ENCODE results near the gene AK3. TPM values are rescaled to one million over a fixed set of nuclear protein-coding genes. Genes with fewer than 3 reads are reported as not detected.

Gene AK3
- total and polyA plus RNA-seq, 10 of the 15 experiments (the other 5 are each of a cell fraction or from before 2014, with no cell fraction given) = 14.2 to 86.6 (median 43.9) TPM

DNA sequence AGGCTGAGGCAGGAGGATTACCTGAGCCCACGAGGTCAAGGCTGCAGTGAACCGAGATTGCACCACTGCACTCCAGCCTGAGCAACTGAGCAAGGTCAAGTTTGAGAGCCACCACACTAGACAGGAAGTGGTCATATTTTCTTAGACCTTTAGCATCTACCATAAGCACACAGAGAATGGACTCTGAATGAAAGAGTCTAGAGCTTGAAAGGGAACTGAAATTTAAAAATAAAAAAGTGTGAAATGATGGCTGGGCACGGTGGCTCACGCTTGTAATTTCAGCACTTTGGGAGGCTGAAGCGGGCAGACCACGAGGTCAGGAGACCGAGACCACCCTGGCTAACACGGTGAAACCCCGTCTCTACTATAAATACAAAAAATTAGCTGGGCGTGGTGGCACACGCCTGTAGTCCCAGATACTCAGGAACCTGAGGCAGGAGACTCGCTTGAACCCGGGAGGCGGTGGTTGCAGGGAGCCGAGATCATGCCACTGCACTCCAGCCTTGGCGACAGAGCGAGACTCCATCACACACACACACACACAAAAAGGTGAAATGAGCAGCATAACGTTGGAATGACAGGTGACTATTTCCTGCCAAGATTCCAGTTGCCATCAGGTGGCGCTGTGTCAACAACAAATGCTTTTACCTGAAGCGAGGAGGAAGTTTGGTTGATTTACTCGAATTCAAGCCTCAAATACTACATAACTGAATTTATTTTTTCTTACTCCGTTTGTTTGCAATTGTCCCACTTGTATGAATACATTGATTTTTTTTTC, 21.3 kb upstream of the AK3 start (continued):
- TF ChIP-seq RAD21 (IDR thresholded peaks at IDR 0.05; ENCODE audit: insufficient read depth, low read depth, low read length) (peak; percentile 96), DPF2 (IDR thresholded peaks at IDR 0.05) (peak; percentile 80), MEF2A (IDR thresholded peaks at IDR 0.05; ENCODE audit: insufficient read depth, low read depth, low read length) (0 out of 2 replicates have a peak, but pooled peaks have one; percentile 7), PAX8 (IDR thresholded peaks at IDR 0.05) (no peak), CBFB (IDR thresholded peaks at IDR 0.05; ENCODE audit: low read depth) (no peak), RUNX3 (IDR thresholded peaks at IDR 0.05; ENCODE audit: low read length) (peak; percentile 67), NFIC (IDR thresholded peaks at IDR 0.05; ENCODE audit: low read depth, low read length) (no peak), HCFC1 (IDR thresholded peaks at IDR 0.05; ENCODE audit: low read length) (no peak), STAT3 (IDR thresholded peaks at IDR 0.05; ENCODE audit: low read depth, low read length) (no peak), POLR2AphosphoS5 (IDR thresholded peaks at IDR 0.05; ENCODE audit: low read length) (no peak), JUND (IDR thresholded peaks at IDR 0.05; ENCODE audit: low read depth, low read length) (no peak), NFXL1 (IDR thresholded peaks at IDR 0.05; ENCODE audit: borderline replicate concordance) (no peak), CREM (IDR thresholded peaks at IDR 0.05; ENCODE audit: low read depth) (no peak), EGR1 (IDR thresholded peaks at IDR 0.05; ENCODE audit: borderline replicate concordance in 1 of 2, low read depth in 2 of 2, low read length in 2 of 2) (no peak)
- TF ChIP-seq, protein P1, sequence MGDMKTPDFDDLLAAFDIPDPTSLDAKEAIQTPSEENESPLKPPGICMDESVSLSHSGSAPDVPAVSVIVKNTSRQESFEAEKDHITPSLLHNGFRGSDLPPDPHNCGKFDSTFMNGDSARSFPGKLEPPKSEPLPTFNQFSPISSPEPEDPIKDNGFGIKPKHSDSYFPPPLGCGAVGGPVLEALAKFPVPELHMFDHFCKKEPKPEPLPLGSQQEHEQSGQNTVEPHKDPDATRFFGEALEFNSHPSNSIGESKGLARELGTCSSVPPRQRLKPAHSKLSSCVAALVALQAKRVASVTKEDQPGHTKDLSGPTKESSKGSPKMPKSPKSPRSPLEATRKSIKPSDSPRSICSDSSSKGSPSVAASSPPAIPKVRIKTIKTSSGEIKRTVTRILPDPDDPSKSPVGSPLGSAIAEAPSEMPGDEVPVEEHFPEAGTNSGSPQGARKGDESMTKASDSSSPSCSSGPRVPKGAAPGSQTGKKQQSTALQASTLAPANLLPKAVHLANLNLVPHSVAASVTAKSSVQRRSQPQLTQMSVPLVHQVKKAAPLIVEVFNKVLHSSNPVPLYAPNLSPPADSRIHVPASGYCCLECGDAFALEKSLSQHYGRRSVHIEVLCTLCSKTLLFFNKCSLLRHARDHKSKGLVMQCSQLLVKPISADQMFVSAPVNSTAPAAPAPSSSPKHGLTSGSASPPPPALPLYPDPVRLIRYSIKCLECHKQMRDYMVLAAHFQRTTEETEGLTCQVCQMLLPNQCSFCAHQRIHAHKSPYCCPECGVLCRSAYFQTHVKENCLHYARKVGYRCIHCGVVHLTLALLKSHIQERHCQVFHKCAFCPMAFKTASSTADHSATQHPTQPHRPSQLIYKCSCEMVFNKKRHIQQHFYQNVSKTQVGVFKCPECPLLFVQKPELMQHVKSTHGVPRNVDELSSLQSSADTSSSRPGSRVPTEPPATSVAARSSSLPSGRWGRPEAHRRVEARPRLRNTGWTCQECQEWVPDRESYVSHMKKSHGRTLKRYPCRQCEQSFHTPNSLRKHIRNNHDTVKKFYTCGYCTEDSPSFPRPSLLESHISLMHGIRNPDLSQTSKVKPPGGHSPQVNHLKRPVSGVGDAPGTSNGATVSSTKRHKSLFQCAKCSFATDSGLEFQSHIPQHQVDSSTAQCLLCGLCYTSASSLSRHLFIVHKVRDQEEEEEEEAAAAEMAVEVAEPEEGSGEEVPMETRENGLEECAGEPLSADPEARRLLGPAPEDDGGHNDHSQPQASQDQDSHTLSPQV (IDR thresholded peaks at IDR 0.05) = no peak
- TF ChIP-seq, protein P2, sequence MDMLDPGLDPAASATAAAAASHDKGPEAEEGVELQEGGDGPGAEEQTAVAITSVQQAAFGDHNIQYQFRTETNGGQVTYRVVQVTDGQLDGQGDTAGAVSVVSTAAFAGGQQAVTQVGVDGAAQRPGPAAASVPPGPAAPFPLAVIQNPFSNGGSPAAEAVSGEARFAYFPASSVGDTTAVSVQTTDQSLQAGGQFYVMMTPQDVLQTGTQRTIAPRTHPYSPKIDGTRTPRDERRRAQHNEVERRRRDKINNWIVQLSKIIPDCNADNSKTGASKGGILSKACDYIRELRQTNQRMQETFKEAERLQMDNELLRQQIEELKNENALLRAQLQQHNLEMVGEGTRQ (IDR thresholded peaks at IDR 0.05; ENCODE audit: borderline replicate concordance, low read depth, low read length) = no peak
- TF ChIP-seq, protein P3, sequence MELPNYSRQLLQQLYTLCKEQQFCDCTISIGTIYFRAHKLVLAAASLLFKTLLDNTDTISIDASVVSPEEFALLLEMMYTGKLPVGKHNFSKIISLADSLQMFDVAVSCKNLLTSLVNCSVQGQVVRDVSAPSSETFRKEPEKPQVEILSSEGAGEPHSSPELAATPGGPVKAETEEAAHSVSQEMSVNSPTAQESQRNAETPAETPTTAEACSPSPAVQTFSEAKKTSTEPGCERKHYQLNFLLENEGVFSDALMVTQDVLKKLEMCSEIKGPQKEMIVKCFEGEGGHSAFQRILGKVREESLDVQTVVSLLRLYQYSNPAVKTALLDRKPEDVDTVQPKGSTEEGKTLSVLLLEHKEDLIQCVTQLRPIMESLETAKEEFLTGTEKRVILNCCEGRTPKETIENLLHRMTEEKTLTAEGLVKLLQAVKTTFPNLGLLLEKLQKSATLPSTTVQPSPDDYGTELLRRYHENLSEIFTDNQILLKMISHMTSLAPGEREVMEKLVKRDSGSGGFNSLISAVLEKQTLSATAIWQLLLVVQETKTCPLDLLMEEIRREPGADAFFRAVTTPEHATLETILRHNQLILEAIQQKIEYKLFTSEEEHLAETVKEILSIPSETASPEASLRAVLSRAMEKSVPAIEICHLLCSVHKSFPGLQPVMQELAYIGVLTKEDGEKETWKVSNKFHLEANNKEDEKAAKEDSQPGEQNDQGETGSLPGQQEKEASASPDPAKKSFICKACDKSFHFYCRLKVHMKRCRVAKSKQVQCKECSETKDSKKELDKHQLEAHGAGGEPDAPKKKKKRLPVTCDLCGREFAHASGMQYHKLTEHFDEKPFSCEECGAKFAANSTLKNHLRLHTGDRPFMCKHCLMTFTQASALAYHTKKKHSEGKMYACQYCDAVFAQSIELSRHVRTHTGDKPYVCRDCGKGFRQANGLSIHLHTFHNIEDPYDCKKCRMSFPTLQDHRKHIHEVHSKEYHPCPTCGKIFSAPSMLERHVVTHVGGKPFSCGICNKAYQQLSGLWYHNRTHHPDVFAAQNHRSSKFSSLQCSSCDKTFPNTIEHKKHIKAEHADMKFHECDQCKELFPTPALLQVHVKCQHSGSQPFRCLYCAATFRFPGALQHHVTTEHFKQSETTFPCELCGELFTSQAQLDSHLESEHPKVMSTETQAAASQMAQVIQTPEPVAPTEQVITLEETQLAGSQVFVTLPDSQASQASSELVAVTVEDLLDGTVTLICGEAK (IDR thresholded peaks at IDR 0.05; ENCODE audit: borderline replicate concordance) = peak; percentile 16; the same call in 1 of the 2 replicates
